Tibial nerve (tissue), 4 donors: Measurements from ENCODE around the gene HIBADH. TPM values are rescaled to one million over a fixed set of nuclear protein-coding genes. Genes with fewer than 3 reads are reported as not detected.

Source experiments
- DNase-seq, 2 donors: peaks; one replicate each; pipeline ENCODE4 v3.0.0-alpha.2; 2019; ENCODE audit warnings: low spot score in 2 of 2
- H3K27ac ChIP-seq, 4 donors: fragments of 200-600 bp; sonication (generic) in 3 of 4; one replicate each; pipeline ENCODE4 v1.5.1; 2017 to 2019; ENCODE audit warnings: mild to moderate bottlenecking in 1 of 4
- H3K27me3 ChIP-seq, 2 donors: fragments of 200-600 bp; sonication (generic) in 1 of 2; one replicate each; pipeline versions ENCODE4 v1.5.1 to v1.6.0; 2017 to 2019
- H3K36me3 ChIP-seq, 3 donors: fragments of 200-600 bp; sonication (generic); one replicate each; pipeline ENCODE4 v1.5.1; 2018 to 2019
- H3K4me1 ChIP-seq, 4 donors: fragments of 200-600 bp; sonication (generic) in 3 of 4; one replicate each; pipeline ENCODE4 v1.5.1; 2017 to 2019
- H3K4me3 ChIP-seq, 4 donors: fragments of 200-600 bp; sonication (generic) in 3 of 4; one replicate each; pipeline ENCODE4 v1.5.1; 2017 to 2019; ENCODE audit warnings: mild to moderate bottlenecking in 1 of 4, moderate library complexity in 1 of 4
- H3K9me3 ChIP-seq, 4 donors: fragments of 200-600 bp; sonication (generic) in 3 of 4; one replicate each; pipeline ENCODE4 v1.5.1; 2017 to 2019
- EP300 ChIP-seq, 2 donors: sonication (generic); formaldehyde crosslinking; IDR thresholded peaks; one replicate each; pipeline ENCODE4 v1.6.1; 2017; ENCODE audit warnings: antibody characterized with exemption in 2 of 2, mild to moderate bottlenecking in 1 of 2
- POLR2A ChIP-seq, 2 donors: fragments of 450-650 bp; IDR thresholded peaks; one replicate each; pipeline ENCODE4 v1.6.1; 2017; ENCODE audit warnings: antibody characterized with exemption in 2 of 2, mild to moderate bottlenecking in 2 of 2, moderate library complexity in 2 of 2
- WGBS, 2 donors: methylation state at CpG; one replicate each; pipeline ENCODE4 v1.1.5; 2018; 5-methylcytosine and 5-hydroxymethylcytosine counted together
- total RNA-seq, 4 donors: library from RNA; depleted of rRNA; stranded (reverse); fragments of >200 nt; gene quantifications; one replicate each; pipeline ENCODE4 v1.1.0, GENCODE V29; 2016
- TF ChIP-seq, protein P1 (sequence below), 5 experiments: fragments of 200-600 bp in 3 of 5; fragments of 450-650 bp in 2 of 5; sonication (generic) in 3 of 5; IDR thresholded peaks; one replicate each; pipeline ENCODE4 v1.5.1; 2016 to 2019; ENCODE audit warnings: antibody characterized with exemption in 5 of 5, mild to moderate bottlenecking in 3 of 5, moderate library complexity in 2 of 5

HIBADH gene
- total RNA-seq: 10 to 100 TPM; 36.6 to 44.0 (median 41.7) TPM

DNA sequence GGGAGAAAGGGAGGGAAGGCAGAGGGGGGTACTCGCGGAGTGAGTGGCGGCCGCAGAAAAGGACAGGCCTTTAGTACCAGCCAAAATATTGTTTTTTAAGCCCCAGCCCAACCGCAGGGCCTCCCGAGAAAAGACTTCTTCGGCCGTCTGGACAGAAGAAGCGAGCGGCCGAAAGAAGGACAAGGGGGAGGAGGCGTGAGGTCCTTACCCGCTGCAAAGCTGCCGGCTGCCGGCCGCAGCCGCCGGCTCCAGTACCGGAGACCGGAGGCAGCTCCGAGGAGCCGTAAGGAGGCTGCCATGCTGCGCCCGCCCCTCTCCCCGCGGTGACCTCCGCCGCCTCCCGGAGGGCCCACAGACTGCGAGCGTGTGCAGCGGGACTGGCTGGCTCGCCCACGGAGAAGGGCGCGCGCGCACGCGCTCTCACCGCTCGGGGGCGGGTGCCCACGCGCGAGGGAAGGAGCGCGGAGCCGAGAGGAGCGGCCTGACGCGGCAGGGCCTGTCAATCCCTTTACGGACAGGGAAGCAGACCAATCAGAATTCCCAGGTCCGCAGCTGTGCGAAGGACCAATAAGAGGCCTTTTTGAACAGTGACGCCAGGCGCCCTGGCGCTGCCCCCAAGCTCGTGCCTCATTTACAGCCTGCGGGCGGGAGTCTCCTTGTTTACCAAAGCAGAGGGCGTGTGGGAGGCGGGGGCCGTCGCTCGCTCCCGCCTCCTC is at the start of gene HIBADH:
Gene HIBADH, minus strand, starts transcription at position 394 of the 716 bp plus-strand sequence. Its CDS starts 95 bp downstream, at position 299.
- 0% methylated on average over 39 to 63 of the region's 67 CpGs for WGBS, 2 donors
- Histone ChIP-seq H3K36me3 (peaks cover 0 to 6% (median 0%) of the 10 kb centered on the region in 3 donors), H3K9me3 (no peaks in the 10 kb centered on the region), H3K4me1 (peaks cover 0 to 25% (median 9%) of the 10 kb centered on the region in 4 donors), H3K27ac (peak within 1 kb of the TSS; percentile 90 to 97 (median 92)), H3K27me3 (no peaks in the 10 kb centered on the region), H3K4me3 (peak within 1 kb of the TSS; percentile 57 to 97 (median 88))
- TF ChIP-seq, protein P1, sequence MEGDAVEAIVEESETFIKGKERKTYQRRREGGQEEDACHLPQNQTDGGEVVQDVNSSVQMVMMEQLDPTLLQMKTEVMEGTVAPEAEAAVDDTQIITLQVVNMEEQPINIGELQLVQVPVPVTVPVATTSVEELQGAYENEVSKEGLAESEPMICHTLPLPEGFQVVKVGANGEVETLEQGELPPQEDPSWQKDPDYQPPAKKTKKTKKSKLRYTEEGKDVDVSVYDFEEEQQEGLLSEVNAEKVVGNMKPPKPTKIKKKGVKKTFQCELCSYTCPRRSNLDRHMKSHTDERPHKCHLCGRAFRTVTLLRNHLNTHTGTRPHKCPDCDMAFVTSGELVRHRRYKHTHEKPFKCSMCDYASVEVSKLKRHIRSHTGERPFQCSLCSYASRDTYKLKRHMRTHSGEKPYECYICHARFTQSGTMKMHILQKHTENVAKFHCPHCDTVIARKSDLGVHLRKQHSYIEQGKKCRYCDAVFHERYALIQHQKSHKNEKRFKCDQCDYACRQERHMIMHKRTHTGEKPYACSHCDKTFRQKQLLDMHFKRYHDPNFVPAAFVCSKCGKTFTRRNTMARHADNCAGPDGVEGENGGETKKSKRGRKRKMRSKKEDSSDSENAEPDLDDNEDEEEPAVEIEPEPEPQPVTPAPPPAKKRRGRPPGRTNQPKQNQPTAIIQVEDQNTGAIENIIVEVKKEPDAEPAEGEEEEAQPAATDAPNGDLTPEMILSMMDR (IDR thresholded peaks at IDR 0.05): peak in 4 of 5 experiments; percentile 8 to 76 (median 46)
- TF ChIP-seq EP300 (IDR thresholded peaks at IDR 0.05): peak; percentile 97 to 99
- TF ChIP-seq POLR2A (IDR thresholded peaks at IDR 0.05): peak; percentile 90 to 97
- DNase-seq: peak; percentile 98

DNA sequence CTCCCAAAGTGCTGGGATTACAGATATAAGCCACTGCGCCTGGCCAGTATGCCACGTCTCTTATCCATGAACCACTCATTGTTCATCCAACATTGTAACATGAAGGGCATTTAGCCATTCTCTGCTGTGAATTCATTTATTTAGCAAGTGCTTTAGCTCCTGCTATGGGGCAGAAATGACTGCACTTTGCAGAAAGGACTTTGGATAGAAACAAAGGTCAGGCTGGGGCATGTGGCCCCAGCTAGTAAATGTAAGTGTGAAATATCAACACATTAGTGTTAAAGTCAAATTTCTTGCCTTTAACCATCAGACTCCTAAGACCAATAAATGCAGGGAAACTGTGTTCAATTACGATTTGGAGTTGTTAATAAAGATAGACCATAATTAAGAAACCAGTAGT is 49.5 kb upstream of the HIBADH start:
- TF ChIP-seq, protein P1 (IDR thresholded peaks at IDR 0.05): no peak
- TF ChIP-seq POLR2A (IDR thresholded peaks at IDR 0.05) (no peak), EP300 (IDR thresholded peaks at IDR 0.05) (no peak)
- WGBS, 2 donors: 92 to 93% methylated on average over 3 of the region's 3 CpGs
- Histone ChIP-seq H3K27ac (no peak overlapping the region), H3K4me3 (no peak overlapping the region), H3K9me3 (no peaks in the 10 kb centered on the region), H3K4me1 (no peaks in the 10 kb centered on the region), H3K36me3 (no peaks in the 10 kb centered on the region), H3K27me3 (no peaks in the 10 kb centered on the region)
- DNase-seq: no peak

DNA sequence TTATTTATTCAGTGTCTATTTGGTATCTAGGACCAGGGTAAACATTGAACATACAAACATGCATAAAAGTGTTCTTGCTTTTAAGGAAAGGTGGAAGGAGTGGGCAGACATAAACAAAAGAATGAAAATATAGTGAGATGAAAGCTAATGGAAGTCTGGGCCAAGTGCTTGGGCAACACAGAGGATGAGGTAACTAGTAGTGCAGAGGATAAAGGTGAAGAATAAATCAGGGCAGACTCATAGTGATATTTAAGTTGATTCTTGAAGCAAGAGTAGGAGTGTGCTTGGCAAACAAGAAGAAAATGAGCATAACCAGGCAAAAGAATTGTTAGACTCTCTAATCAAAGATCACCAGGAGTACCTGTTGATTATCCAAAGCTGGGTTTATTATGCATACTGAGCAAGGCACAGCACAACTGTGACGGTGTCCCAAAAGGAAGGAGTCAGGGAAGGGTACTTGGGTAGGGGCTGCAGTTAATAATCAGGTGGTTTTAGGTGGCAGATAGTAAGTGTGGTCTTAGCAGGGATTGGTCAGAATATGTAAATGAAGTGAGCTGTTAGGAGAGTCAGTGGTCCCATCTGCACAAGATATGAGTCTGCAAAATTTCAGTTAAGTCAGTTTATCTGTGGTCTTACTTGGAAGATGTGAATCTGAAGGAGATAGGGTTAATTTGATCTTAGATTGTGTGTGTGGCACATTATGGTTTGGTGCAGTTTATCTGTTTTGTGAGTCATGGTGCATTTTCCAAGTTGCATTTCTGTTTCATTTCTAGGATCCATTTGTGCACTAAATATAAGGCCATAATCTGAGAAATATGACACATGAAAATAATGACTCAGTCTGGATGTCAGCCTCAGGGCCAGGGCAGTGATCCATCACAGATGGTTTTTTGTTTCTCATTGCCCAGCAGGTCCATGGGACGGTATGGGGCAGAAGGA is 46.7 kb upstream of the HIBADH start:
- Histone ChIP-seq H3K4me3 (no peak overlapping the region), H3K27me3 (no peaks in the 10 kb centered on the region), H3K27ac (no peak overlapping the region), H3K9me3 (no peaks in the 10 kb centered on the region), H3K36me3 (no peaks in the 10 kb centered on the region), H3K4me1 (no peaks in the 10 kb centered on the region)
- WGBS, 2 donors: 53 to 63% methylated on average over 2 of the region's 2 CpGs
- TF ChIP-seq EP300 (IDR thresholded peaks at IDR 0.05) (no peak), POLR2A (IDR thresholded peaks at IDR 0.05) (no peak)
- TF ChIP-seq, protein P1 (IDR thresholded peaks at IDR 0.05): no peak
- DNase-seq: no peak

DNA sequence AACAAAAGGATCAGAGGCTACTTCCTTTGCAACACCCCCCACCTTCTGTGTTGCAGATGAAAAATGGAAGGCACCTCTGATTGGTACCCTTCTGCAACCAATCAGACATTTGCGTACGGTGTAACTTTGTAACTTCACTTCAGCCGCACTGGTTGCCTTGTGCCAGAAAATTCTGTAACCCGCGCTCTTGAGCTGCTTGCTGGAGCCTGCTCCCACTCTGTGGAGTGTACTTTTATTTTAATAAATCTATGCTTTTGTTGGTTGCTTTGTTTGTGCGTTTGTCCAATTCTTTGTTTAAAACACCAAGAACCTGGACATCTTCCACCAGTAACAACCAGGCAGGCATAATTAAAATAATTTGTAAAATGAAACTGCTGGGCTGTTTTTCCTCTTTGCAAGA is 45.8 kb upstream of the HIBADH start:
- no peak for DNase-seq
- no peak overlapping the region for H3K4me3 ChIP-seq
- no peaks in the 10 kb centered on the region for H3K36me3 ChIP-seq
- H3K27ac ChIP-seq: no peak overlapping the region
- 91 to 98% methylated on average over 6 of the region's 6 CpGs for WGBS, 2 donors
- H3K9me3 ChIP-seq: no peaks in the 10 kb centered on the region
- H3K27me3 ChIP-seq: no peaks in the 10 kb centered on the region
- no peaks in the 10 kb centered on the region for H3K4me1 ChIP-seq
- no peak for TF ChIP-seq EP300 (IDR thresholded peaks at IDR 0.05)

DNA sequence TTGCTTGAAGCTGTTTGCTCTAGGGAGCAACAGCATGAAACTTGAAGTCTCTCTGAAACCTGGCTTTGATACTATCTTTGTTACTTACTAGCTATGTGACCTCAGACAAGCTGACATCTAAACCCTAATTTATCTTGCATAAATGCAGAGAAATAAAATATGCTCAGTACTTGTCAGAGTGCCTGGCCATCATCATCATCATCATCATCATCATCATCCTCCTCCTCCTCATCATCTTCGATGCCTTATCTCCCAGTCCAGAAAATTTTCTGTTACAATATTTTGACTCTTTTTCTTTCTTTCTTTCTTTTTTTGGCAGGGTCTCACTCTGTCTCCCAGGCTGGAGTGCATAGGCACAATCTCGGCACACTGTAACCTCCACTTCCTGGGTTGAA is 42.5 kb upstream of the HIBADH start:
- Histone ChIP-seq H3K9me3 (no peaks in the 10 kb centered on the region), H3K4me1 (no peaks in the 10 kb centered on the region), H3K27ac (no peak overlapping the region), H3K36me3 (no peaks in the 10 kb centered on the region), H3K4me3 (no peak overlapping the region), H3K27me3 (no peaks in the 10 kb centered on the region)
- TF ChIP-seq POLR2A (IDR thresholded peaks at IDR 0.05) (no peak), EP300 (IDR thresholded peaks at IDR 0.05) (no peak)
- DNase-seq: no peak
- 79 to 82% methylated on average over 2 of the region's 2 CpGs for WGBS, 2 donors
